Measurements from ENCODE around the gene ATF7. TPM values are rescaled to one million over a fixed set of nuclear protein-coding genes. Genes with fewer than 3 reads are reported as not detected.

The ATF7 gene
- total and polyA plus RNA-seq, 9 of the 15 experiments (the other 6 are each of a cell fraction or from before 2014, with no cell fraction given): 10.6 to 30.4 (median 20.7) TPM

DNA sequence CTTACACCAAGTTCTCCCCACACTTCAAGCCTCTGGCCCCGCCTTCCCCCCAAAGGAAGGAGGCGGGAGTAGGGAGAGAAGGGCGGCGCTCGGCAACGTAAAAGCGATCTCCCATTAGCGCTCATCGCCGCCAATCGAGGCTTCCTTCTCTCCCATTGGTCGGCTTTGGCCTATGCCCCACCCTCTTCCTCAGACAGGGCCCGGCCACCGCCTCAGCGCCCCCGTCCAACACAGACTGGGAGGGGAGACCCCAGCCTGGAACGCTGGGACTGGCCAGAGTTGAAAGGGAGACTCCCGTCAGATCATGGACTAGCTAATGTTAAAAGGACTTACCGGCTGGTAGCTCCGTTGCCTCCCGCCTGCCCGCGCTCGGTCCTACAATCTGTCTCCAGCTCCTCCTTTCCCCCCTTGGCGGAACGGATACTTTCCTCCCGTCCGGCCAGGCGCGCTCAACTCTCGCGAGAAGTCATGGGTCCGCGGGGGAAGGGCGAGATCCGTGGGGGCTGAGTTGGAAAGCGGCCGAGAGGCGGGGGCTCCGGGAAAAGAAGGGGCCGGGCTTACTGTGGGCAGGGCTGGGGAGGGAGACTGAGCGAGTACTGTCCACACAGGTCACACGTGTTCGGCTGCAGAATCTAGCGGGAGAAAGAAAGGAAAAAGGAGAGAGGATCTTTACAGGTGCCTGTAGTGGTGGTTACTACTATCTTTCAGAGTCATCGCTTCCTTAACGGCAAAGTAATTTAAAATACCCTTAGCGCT, at the start of gene ATF7 (continued):
- TF ChIP-seq TOE1 (IDR thresholded peaks at IDR 0.05; ENCODE audit: borderline replicate concordance) (peak; percentile 99), TOE1 (CRISPR knock-in tag; IDR thresholded peaks at IDR 0.05; ENCODE audit: borderline replicate concordance, low read depth) (no peak), RBM15 (IDR thresholded peaks at IDR 0.05; ENCODE audit: insufficient read depth, low read length) (no peak), RUNX1 (IDR thresholded peaks at IDR 0.05; ENCODE audit: low read depth) (no peak), ZC3H4 (CRISPR knock-in tag; IDR thresholded peaks at IDR 0.05; ENCODE audit: borderline replicate concordance) (no peak), CTBP1 (IDR thresholded peaks at IDR 0.05; ENCODE audit: borderline replicate concordance) (peak; percentile 68; the same call in 1 of the 2 replicates), IRF2 (CRISPR knock-in tag; IDR thresholded peaks at IDR 0.05) (no peak), NR2C2 (CRISPR knock-in tag; IDR thresholded peaks at IDR 0.05) (0 out of 2 replicates have a peak, but pooled peaks have one; percentile 35), NR2C2 (tag; IDR thresholded peaks at IDR 0.05) (peak; percentile 67; the same call in 1 of the 2 replicates), MAFG (tag; conservative IDR thresholded peaks at IDR 0.05) (no peak), CSDE1 (IDR thresholded peaks at IDR 0.05) (no peak), MCM3 (IDR thresholded peaks at IDR 0.05) (no peak), CGGBP1 (CRISPR knock-in tag; IDR thresholded peaks at IDR 0.05) (no peak), FUS (optimal IDR thresholded peaks at IDR 0.05; ENCODE audit: low read depth, low read length) (no peak), STAT6 (CRISPR knock-in tag; IDR thresholded peaks at IDR 0.05) (no peak), ZFX (CRISPR knock-in tag; IDR thresholded peaks at IDR 0.05) (peak; percentile 79), SP1 (CRISPR knock-in tag; IDR thresholded peaks at IDR 0.05) (peak; percentile 98), MAZ (CRISPR knock-in tag; conservative IDR thresholded peaks at IDR 0.05 in 1 of 2, IDR thresholded peaks at IDR 0.05 in 1 of 2) (peak; percentile 91 to 96), ESRRB (CRISPR knock-in tag; IDR thresholded peaks at IDR 0.05; ENCODE audit: borderline replicate concordance) (no peak), TRIM25 (IDR thresholded peaks at IDR 0.05; ENCODE audit: borderline replicate concordance) (no peak), HCFC1 (IDR thresholded peaks at IDR 0.05; ENCODE audit: low read depth, low read length) (peak; percentile 34; the same call in 1 of the 2 replicates)
- TF ChIP-seq, protein P1, sequence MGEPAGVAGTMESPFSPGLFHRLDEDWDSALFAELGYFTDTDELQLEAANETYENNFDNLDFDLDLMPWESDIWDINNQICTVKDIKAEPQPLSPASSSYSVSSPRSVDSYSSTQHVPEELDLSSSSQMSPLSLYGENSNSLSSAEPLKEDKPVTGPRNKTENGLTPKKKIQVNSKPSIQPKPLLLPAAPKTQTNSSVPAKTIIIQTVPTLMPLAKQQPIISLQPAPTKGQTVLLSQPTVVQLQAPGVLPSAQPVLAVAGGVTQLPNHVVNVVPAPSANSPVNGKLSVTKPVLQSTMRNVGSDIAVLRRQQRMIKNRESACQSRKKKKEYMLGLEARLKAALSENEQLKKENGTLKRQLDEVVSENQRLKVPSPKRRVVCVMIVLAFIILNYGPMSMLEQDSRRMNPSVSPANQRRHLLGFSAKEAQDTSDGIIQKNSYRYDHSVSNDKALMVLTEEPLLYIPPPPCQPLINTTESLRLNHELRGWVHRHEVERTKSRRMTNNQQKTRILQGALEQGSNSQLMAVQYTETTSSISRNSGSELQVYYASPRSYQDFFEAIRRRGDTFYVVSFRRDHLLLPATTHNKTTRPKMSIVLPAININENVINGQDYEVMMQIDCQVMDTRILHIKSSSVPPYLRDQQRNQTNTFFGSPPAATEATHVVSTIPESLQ (CRISPR knock-in tag; IDR thresholded peaks at IDR 0.05): peak; percentile 90; the same call in 1 of the 2 replicates

All from K562 (cell line).